ENCODE measurements around the gene SOCS4. TPM values are rescaled to one million over a fixed set of nuclear protein-coding genes. Genes with fewer than 3 reads are reported as not detected.
"Not testable (repeated sequence)": the region's sequence is repeated elsewhere in the genome, so short reads cannot be mapped to it uniquely, and the experiment has no call there.

SOCS4 gene
- total RNA-seq, 2 donors from 2014 or later, result 13.1 to 13.6 TPM

GRCh38 chr14:55062517-55063351 is 35.7 kb downstream of the SOCS4 start:
- no peak overlapping the region for H3K4me3 ChIP-seq
- H3K4me1 ChIP-seq, result peaks cover 0 to 22% of the 10 kb centered on the region in 2 donors
- DNase-seq (ENCODE audit: low spot score), result no peak
- H3K27me3 ChIP-seq, result no peaks in the 10 kb centered on the region
- H3K36me3 ChIP-seq, result peaks cover 31% of the 10 kb centered on the region
- H3K9me3 ChIP-seq, result no peaks in the 10 kb centered on the region
- peak overlapping the region; percentile 8 to 49 for H3K27ac ChIP-seq
- TF ChIP-seq, protein P1, sequence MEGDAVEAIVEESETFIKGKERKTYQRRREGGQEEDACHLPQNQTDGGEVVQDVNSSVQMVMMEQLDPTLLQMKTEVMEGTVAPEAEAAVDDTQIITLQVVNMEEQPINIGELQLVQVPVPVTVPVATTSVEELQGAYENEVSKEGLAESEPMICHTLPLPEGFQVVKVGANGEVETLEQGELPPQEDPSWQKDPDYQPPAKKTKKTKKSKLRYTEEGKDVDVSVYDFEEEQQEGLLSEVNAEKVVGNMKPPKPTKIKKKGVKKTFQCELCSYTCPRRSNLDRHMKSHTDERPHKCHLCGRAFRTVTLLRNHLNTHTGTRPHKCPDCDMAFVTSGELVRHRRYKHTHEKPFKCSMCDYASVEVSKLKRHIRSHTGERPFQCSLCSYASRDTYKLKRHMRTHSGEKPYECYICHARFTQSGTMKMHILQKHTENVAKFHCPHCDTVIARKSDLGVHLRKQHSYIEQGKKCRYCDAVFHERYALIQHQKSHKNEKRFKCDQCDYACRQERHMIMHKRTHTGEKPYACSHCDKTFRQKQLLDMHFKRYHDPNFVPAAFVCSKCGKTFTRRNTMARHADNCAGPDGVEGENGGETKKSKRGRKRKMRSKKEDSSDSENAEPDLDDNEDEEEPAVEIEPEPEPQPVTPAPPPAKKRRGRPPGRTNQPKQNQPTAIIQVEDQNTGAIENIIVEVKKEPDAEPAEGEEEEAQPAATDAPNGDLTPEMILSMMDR (IDR thresholded peaks at IDR 0.05), result no peak

DNA sequence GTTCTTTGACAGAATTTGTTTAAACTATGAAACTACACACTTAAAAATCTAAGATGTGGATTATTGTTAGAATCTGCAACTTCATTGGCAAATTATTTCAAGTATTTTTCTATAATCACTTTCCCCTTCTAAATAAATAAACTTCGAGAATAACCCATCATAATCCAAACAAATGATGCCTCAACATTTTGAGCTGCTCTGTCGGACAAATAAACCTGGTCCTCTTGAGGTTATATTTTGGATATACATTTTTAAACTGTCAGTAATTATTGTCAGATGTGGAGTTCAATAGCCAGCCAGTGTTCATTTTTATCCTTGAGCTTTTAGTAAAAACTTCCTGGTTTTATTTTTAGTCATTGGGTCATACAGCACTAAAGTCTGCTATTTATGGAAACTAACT is 37.9 kb downstream of the SOCS4 start:
- Histone ChIP-seq H3K27ac (peak overlapping the region; percentile 31 to 33), H3K4me1 (peaks cover 0 to 22% of the 10 kb centered on the region in 2 donors), H3K36me3 (peaks cover 30% of the 10 kb centered on the region)
- DNase-seq (ENCODE audit: low spot score); H3K27me3 ChIP-seq; H3K9me3 ChIP-seq; H3K4me3 ChIP-seq: not testable (repeated sequence)

- H3K27ac ChIP-seq, result peak overlapping the region; percentile 31 to 33
- no peaks in the 10 kb centered on the region for H3K9me3 ChIP-seq
- no peak for DNase-seq (ENCODE audit: low spot score)
- H3K4me1 ChIP-seq, result peaks cover 0 to 22% of the 10 kb centered on the region in 2 donors
- TF ChIP-seq, protein P1 (IDR thresholded peaks at IDR 0.05), result no peak
- H3K4me3 ChIP-seq, result no peak overlapping the region
- peaks cover 30% of the 10 kb centered on the region for H3K36me3 ChIP-seq
- no peaks in the 10 kb centered on the region for H3K27me3 ChIP-seq
These were observed 38.4 kb downstream of the SOCS4 start for GRCh38 chr14:55065411-55065810.

DNA sequence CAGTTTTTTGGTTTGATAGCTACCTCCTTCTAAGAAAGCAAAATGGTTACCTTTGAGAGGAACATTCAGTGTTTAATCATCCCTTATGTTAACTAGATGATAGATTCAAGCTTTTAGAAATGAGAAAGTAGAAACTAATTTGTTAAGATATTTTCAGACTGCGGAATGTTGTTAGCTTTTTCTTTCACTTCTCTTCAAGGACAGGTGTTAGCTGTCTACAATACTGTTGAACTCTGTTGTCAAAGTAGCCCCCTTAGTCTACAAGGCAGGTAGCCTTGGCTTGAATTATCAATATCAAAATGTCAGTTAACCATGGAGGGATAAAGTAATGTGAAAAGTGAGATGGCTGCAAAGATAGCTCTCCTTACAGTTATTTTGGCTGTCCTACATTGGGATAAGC is 39.2 kb downstream of the SOCS4 start:
- Histone ChIP-seq H3K36me3 (peaks cover 30% of the 10 kb centered on the region), H3K9me3 (no peaks in the 10 kb centered on the region), H3K4me1 (peaks cover 0 to 28% of the 10 kb centered on the region in 2 donors), H3K27ac (peak overlapping the region in 1 of 2 donors; percentile 31), H3K27me3 (no peaks in the 10 kb centered on the region), H3K4me3 (no peak overlapping the region)
- TF ChIP-seq, protein P1 (IDR thresholded peaks at IDR 0.05), result no peak
- DNase-seq (ENCODE audit: low spot score), result no peak

GRCh38 chr14:55070981-55071411 is 44.0 kb downstream of the SOCS4 start:
- Histone ChIP-seq H3K27ac (peak overlapping the region; percentile 73 to 79), H3K9me3 (no peaks in the 10 kb centered on the region), H3K4me1 (peaks cover 0 to 28% of the 10 kb centered on the region in 2 donors), H3K36me3 (peaks cover 3% of the 10 kb centered on the region), H3K4me3 (no peak overlapping the region), H3K27me3 (no peaks in the 10 kb centered on the region)
- TF ChIP-seq, protein P1 (IDR thresholded peaks at IDR 0.05), result no peak
- no peak for DNase-seq (ENCODE audit: low spot score)

GRCh38 chr14:55071870-55072640 is 45.0 kb downstream of the SOCS4 start:
- TF ChIP-seq, protein P1 (IDR thresholded peaks at IDR 0.05), result no peak
- peak overlapping the region; percentile 73 to 79 for H3K27ac ChIP-seq
- peaks cover 3% of the 10 kb centered on the region for H3K36me3 ChIP-seq
- peak overlapping the region in 1 of 2 donors; percentile 9 for H3K4me3 ChIP-seq
- DNase-seq (ENCODE audit: low spot score), result no peak
- no peaks in the 10 kb centered on the region for H3K9me3 ChIP-seq
- no peaks in the 10 kb centered on the region for H3K27me3 ChIP-seq
- peaks cover 0 to 28% of the 10 kb centered on the region in 2 donors for H3K4me1 ChIP-seq

Measured in right atrium auricular region (tissue), 2 donors.